ENCODE data around the gene NCS1. TPM values are rescaled to one million over a fixed set of nuclear protein-coding genes. Genes with fewer than 3 reads are reported as not detected.
A peak's percentile ranks its signal among the peaks of the same experiment; 100 is the strongest.

Gene NCS1
- total and polyA plus RNA-seq, 9 of the 15 experiments (the other 6 are each of a cell fraction or from before 2014, with no cell fraction given) = 0.28 to 27.0 (median 9.6) TPM

- no peak for TF ChIP-seq HNRNPH1 (optimal IDR thresholded peaks at IDR 0.05; ENCODE audit: low read depth, low read length)
- no peak for TF ChIP-seq ZNF23 (CRISPR knock-in tag; IDR thresholded peaks at IDR 0.05)
- no peak for TF ChIP-seq SMAD1 (IDR thresholded peaks at IDR 0.05; ENCODE audit: low read depth, low read length, partially characterized antibody)
- no peak for TF ChIP-seq BCLAF1 (IDR thresholded peaks at IDR 0.05; ENCODE audit: borderline replicate concordance in 1 of 2, control insufficient read depth in 1 of 2, low read depth in 2 of 2, low read length in 1 of 2)
- TF ChIP-seq ZNF263 (CRISPR knock-in tag; IDR thresholded peaks at IDR 0.05; ENCODE audit: borderline replicate concordance) = no peak
- no peak for TF ChIP-seq CAMTA2 (CRISPR knock-in tag; conservative IDR thresholded peaks at IDR 0.05)
- no peak for TF ChIP-seq TAF7 (tag; IDR thresholded peaks at IDR 0.05)
- no peak for TF ChIP-seq ZNF217 (CRISPR knock-in tag; IDR thresholded peaks at IDR 0.05)
- TF ChIP-seq POLR2H (tag; IDR thresholded peaks at IDR 0.05; ENCODE audit: low read depth) = no peak
- TF ChIP-seq DACH1 (IDR thresholded peaks at IDR 0.05; ENCODE audit: partially characterized antibody) = peak; percentile 64
- no peak for TF ChIP-seq ZNF609 (CRISPR knock-in tag; IDR thresholded peaks at IDR 0.05; ENCODE audit: borderline replicate concordance)
- TF ChIP-seq SIN3A (IDR thresholded peaks at IDR 0.05; ENCODE audit: borderline replicate concordance in 2 of 2, control insufficient read depth in 1 of 2, low read depth in 2 of 2, low read length in 2 of 2) = peak; percentile 62 to 86; a peak in 1 of 4 replicates
- TF ChIP-seq SMARCA5 (IDR thresholded peaks at IDR 0.05) = peak; percentile 59; the same call in 1 of the 2 replicates
- no peak for TF ChIP-seq DMBX1 (CRISPR knock-in tag; IDR thresholded peaks at IDR 0.05; ENCODE audit: borderline replicate concordance)
- TF ChIP-seq FOXP1 (CRISPR knock-in tag; IDR thresholded peaks at IDR 0.05) = no peak
- TF ChIP-seq SMARCE1 (IDR thresholded peaks at IDR 0.05) = no peak
- no peak for TF ChIP-seq SMAD2 (IDR thresholded peaks at IDR 0.05; ENCODE audit: low read depth, low read length)
- no peak for TF ChIP-seq E2F4 (CRISPR knock-in tag; IDR thresholded peaks at IDR 0.05; ENCODE audit: low read depth)
- TF ChIP-seq EHMT2 (IDR thresholded peaks at IDR 0.05) = no peak
- TF ChIP-seq CC2D1A (IDR thresholded peaks at IDR 0.05) = no peak
Measured at GRCh38 chr9:130188860-130189481, 16.8 kb downstream of the NCS1 start (continued).

Measured in K562 (cell line).